Hematopoietic multipotent progenitor cell treated with erythropoietin and hydrocortisone succinate and interleukin-3 and kit ligand, for 6 days (in vitro differentiated cells): Measurements from ENCODE around the gene CPEB4.
A peak's percentile ranks its signal among the peaks of the same experiment; 100 is the strongest.

Experiments
- DNase-seq: peaks from one replicate; pipeline ENCODE4 v3.0.0-alpha.2; 2015

CPEB4 gene

DNA sequence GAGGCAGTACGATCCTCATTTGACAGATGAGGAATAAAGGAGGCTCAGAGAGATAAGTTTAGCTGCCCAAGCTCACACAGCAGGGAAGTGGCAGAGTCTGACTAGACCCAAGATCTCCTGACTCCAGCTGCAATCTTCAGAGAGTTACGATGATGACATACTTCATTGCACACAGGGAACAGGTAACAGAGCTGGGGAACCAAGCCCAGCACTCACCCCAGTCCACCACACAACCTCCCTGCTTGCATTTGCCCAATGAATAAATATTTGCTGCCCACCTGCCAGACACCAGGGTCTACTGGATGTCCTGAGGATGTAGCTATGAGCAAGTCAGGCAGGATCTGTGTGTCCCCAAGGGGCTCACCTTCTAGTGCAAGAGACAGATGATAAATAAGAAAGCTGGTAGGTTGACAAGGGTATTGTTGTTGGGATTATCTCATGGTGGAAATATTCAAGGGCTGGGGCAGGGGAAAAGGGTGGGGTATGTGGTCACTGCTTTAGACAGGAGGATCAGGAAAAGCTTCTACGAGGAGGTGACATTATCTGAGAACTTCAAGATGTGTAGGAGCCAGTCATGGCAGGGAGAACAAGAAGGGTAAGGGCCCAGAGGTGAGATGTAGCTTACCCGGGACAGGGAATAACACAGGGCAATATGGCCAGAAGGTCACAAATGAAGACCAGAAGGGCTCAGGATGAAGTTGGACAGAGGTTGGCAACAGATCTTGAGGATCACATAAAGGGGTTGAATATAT is 28.6 kb upstream of the CPEB4 start:
- DNase-seq = peak; percentile 46

GRCh38 chr5:173862047-173862477 is 26.1 kb upstream of the CPEB4 start:
- DNase-seq = peak; percentile 79

DNA sequence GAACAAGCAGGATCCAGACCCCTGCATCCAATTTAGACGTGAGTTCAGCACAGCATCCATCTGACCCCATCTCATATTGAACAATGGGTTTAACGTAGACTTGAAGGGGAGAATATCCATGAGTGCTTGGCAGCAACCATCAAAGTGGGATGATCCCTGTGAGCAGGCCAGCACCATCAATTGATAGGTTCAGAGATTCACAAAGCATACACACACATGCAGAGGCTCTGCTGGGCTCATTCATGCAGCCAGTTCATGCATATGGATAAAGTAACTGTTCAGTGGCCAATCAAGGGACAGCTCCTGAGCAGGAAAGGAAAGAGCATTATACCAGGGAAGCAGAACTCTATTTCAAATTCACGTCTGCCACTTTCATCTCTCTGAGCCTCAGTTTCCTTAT is 24.8 kb upstream of the CPEB4 start:
- DNase-seq = no peak

DNA sequence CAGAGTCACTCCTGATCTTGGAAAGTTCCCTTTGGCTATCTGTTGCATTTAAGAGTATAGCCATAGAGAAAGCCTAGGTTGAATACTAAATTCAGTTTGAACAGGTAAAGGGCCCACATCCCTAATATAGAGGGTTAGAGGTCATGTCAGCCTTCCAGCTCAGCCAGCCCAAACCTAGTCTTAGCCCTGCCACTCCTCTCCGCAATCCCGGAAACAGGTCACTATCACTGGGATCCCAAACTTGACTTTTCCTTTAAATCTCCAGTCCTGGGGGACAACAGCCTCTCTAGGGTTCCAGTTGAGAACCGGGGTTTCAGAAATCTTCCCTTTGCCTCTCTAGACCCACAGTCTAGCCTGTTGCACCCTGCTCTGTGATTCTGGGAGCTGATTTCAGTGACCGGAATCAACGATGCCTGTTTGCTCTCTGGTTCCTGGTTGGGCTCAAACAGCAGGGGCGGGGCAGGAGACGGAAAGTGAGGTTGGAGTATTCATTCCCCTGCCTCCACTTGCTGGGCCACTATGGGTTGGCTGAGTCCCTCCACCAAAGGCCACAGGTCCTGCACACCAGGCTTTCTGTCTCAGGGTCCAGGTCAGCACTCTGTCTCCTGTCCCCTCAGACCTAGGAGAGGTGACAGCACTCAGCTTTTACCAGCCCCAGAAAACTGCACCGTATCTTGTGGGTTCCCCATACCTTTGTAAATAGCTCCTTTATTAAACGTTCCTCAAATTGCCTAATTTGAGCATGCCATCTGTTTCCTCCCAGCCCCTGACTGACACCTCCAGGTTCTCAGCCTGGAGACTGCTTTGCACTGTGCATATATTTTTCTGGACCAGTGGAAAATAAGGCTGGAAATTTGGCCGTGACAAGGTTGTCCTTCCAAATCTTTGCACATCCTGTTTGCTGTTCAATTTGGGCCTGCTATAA is 23.8 kb upstream of the CPEB4 start:
- peak; percentile 75 for DNase-seq

DNA sequence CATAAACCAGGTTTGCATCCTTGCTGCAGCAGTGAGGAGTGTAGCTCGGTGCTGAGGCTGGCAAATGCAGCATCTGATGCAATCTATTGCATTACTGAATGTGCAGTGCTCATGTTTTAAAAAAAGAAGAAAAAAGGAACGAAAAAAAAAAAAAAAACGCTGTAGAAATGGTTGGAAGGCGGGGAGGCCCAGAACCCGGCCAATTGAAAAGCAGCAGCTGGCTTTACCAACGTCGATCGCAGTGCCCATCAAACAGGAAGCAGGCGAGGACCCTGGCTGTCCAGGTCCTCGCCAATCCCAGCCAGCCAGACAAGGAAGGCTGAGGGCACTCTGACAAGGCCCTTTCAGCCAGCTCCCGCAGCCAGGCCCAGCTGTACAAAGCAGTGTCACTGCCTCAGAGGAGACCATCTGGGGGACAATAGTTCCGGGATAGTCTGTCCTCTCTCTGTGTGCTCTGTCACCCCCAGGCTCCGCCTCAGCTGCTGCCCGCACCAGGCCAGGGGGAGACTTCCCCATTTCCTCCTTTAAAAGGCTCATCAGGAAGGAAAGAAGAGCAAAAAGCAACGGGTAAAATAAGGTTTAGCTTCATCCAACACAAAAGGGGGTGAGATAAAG is 21.8 kb upstream of the CPEB4 start:
- DNase-seq = no peak

GRCh38 chr5:173866858-173867679 is 21.1 kb upstream of the CPEB4 start:
- DNase-seq = peak; percentile 69

- no peak for DNase-seq
Measured at GRCh38 chr5:173868096-173868880, 19.9 kb upstream of the CPEB4 start.

DNA sequence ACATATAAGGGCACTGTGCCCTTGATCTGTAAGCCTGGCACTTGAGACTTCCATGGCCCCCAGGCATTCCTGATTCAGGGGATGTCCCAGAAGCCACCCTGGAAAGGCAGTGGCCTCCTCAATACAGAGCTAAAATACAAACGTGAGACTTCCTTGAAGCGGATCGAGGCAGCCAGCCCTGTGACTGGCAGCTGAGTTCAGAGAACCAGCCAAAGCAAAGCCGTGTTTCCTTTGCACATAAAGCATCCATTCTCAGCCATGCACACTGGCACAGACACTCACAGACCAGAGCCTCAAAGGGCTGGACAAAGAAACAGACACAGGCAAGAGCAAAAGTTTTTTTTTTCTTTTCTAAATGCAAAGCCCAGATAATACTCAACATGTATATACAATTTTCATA is 18.8 kb upstream of the CPEB4 start:
- no peak for DNase-seq

- DNase-seq = no peak
Measured at GRCh38 chr5:173872957-173873305, 15.2 kb upstream of the CPEB4 start.

GRCh38 chr5:173873306-173873922 is 14.7 kb upstream of the CPEB4 start:
- DNase-seq = no peak

DNA sequence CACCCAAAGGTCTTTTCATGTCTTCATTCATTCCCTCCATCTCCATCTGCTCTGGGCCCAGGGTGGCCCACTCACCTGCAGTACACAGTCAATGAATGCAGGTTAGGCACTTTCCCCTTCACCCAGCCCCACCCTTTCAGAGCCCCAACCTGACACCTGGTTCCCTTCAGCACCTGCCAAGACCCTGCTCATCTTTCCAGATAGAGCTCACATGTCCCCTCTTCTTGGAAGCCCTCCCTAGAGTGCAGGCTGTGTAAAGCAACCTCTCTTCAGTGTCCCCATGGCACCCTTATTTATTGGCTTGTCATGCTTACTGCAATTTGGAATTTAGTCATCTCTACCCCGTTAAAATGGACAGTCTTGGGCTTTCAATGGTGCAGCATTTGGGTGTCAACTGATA is 13.0 kb upstream of the CPEB4 start:
- DNase-seq = no peak

DNA sequence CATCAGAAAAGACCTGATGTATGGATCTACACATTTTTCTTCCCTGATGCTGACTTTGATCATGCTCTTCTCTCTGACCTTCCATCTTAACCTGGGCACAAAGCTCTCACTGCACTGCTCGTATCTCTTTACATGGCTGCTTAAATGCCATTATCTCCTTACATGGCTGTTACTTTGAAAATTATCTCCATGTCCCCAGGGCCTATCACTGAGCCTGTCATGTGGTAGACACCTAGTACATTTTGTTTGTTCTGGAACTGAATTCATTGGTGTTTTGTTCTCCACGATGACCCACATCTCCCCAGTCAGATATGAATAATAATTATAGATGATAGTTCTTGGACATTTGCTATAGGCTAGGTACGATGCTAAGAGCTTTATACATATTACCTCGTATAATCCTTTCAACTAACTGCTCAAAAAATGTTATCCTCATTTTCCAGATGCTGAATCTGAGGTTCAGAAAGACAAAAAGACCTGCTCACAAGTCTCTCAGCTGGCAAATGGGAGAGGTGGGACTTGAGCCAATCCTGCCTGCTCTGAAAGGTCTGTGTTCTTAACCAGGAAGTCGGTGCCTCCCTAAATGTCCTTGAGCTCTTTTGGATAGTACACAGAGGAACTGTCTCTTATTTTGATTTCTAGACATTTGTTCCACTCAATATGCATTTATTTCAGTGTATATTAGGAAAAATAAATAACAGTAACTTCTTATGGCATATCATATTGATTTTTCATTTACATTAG is 9.8 kb upstream of the CPEB4 start:
- DNase-seq = peak; percentile 73

DNA sequence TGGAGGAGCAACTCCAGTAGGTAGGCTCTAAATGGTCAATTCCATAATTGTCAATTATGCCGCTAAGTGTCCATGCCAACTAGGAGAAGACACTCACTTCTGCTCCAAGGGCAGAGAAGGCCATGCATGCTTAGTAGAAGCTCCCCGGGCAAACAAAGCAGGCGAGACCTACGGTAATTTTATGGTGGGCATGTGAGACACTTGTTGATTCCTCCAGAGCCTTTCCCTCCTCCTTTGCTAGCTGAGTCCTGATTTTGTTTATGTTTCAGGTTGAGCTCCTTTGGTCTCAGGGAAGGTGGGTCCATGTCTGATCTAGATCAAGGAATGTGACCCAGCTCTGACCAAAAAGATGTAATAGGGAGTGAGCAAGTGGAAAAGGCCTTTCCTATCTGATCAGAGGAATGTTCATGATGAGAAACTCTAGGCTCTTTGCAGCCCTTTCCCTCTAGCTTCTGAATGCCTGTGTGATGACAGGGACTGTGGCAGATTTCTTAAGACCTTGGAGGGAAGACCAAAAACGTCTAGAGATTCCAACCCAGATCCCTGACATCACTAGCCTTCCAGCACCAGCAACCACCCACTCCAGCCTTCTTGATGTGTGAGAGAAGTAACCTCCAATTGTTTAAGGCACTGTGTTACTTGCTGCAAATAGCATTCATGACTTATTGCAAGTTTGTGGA is 7.7 kb upstream of the CPEB4 start:
- DNase-seq = no peak

- no peak for DNase-seq
Measured at GRCh38 chr5:173881811-173882575, 6.2 kb upstream of the CPEB4 start.

GRCh38 chr5:173882632-173883031 is 5.5 kb upstream of the CPEB4 start:
- DNase-seq = no peak

GRCh38 chr5:173883347-173883924 is 4.7 kb upstream of the CPEB4 start:
- DNase-seq = no peak

DNA sequence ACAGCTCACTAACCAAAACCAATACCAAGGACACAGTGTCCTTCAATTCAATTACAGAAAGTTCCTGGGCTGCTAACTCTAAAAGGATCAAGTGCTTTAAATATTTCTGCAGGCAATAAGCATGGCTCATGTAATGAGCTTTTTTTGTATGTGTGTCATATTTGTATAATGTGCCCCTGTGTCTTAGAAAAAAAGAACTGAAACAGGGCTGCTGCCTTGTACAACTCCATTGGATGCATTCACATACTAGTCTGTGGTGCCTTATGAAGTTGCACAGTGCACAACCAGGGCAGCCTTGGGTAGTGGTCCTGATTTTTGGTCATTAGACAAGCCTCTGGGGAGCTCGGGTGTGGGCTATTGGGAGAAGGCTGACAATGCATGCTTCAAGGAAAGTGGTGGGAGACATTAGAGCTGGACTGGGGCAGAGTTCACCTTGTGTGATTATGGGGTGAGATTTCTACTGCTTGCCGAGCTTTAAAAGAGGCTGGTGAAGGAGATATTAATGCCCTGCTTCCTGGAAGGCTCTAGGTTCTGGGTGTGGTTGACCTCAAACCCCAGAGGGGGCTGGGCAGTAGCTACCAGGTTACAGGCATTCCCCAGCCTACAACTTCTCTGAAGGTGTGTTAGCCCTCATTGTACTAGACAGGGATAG is 3.6 kb upstream of the CPEB4 start:
- DNase-seq = peak; percentile 94

DNA sequence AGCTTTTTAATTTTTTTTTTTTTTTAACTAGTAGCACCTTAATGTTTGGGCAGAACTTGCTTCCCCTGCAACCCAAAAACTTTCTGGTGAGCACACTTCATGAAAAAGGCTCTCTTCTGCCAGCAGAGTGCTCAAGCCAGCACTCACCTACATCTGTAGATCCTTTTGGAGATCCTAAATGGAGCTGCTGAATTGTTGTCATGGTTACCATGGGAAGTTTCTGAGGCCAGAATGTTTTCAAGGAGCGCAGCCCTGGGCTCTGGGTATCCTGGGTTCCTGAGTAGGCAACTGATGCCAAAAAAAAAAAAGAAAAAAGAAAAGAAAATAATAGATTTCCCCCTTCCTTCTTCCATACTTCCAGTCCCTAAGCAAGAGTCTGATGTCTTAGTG is 3.1 kb upstream of the CPEB4 start:
- no peak for DNase-seq
